Fibroblast of gingiva (primary cell): Measurements from ENCODE around the gene GRID1.
"Not testable (repeated sequence)": the region's sequence is repeated elsewhere in the genome, so short reads cannot be mapped to it uniquely, and the experiment has no call there.

Experiments used
- DNase-seq: peaks from one replicate; pipeline ENCODE4 v3.0.0-alpha.2; 2011; ENCODE audit warnings: low read depth

Gene GRID1

DNA sequence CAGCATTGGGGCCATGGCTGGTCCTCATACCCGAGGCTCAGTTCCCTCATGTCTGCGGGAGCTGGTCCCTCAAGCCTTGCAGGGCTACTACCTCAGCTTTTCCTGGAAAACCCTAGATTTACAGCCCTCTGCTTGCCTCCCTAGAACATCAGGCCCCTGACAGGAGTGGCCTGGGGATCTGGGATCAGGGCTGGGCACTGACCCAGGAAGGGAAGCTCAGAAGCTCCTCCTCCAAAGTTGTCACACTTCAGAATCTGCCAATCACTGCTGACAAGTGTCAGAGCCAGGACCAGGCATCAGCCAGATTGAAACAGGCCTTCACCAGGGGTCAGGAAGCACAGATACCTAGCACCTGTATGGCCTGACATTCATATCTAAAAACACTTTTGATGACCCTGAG, 115.2 kb downstream of the GRID1 start:
- no peak for DNase-seq

DNA sequence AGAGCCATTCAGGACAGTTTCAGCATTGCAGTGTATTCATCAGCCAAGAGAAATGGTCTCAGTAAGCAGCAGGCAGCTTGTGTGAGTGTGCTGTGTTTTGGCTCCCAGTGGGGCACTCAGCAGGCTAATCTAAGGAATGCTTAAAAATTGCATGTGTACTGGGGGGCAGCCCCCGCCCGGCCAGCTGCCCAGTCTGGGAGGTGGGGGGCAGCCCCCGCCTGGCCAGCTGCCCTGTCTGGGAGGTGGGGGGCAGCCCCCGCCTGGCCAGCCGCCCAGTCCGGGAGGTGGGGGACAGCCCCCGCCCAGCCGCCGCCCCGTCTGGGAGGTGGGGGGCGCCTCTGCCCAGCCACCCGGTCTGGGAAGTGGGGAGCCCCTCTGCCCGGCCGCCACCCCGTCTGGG, 116.2 kb downstream of the GRID1 start:
- no peak for DNase-seq

DNA sequence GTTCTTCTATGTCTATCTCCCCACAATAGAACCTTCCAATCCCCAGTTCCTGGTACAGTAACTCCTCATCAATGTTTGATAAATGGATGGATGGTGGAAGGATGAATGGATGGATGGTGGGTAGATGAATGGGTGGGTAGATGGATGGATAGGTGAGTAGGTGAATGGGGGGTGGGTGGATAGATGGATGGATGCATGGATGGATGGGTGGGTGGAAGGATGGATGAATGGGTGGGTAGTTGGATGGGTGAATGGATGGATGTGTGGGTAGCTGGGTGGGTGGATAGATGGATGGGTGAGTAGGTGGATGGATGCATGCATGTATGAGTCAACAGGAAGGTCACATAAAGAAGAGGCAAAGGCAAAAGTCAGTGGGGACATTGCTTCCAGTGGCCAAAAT, 116.8 kb downstream of the GRID1 start:
- no peak for DNase-seq

DNA sequence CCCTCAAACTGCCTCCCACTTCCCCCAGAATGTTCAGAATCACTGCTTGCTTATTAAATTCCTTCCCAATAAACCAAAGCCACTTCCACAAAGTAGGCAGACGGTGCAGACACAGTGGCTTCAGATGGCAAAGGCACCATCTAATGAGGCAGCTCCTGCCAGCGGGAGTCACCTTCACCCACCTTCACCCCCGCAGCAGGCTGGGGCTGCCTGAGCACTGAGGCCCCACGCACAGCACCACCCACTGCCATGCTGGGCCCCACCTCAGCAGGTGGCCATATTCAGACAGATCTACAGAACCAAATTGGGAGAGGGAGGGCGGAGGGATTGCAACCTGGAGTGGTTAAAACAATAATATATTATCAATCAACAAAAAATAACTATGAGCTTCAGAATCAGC, 118.5 kb downstream of the GRID1 start:
- DNase-seq: no peak

DNA sequence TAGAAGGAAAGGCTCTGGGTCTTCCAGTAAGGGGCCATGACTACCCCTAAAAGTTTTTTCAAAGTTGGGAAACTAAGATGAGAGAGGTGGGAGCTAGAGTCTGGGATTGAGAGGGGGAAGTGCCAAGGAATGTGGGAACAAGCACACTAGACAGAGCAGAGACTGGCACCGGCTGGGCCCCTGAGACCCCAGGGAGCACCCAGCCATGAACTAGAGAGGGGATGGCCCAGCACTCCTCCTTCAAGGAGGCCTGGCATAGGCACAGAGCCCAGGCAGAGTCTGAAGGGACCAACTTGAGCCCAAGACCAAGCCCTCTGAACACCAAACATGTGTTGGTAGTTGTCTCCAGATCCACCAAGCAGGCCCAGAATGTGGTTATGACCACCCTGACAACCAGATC, 119.0 kb downstream of the GRID1 start:
- DNase-seq: no peak

DNA sequence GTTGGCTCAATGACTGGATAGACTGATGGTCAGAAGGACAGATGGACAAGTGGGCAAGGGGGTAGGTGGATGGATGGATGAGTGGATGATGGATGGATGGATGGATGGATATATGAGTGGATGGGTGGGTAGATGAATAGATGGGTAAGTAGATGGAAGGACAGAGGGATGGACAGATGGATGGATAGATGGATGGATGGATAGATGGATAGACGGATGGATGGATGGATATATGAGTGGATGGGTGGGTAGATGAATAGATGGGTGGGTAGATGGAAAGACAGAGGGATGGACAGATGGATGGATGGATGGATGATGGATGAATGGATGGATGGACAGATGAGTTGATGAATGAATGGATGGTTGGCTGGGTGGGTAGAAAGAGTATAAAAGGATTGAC, 119.5 kb downstream of the GRID1 start:
- no peak for DNase-seq

DNA sequence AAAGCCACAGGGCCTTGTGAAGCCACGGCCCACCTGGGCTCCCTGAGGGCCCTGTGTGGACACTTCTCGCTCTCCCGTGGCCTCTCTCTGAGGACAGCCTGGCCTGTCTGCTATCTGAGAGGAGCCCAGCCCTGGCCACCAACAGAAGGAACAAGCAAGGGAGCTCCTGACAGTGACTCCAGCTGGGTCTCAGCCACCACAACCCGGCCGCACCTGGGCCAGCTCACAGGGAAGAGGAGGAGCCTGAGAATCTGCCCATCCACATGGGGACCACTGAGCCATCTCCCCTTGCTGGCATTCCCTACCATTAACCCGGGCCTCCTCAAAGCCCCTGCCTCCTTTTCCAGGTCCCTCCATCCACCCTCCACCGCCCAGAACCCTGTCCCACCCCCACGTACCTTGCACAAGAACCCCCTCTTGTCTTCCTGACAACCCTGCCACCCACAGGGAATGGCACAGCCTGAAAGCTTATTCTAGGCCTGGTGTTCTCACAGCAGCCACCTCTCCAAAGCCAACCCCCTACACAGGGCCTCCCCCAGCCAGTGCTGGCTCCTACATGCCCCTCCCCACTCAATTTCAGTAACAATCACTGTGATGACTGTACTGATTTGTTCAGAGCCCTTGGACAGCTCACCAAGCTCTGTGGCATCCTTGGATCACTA, 120.2 kb downstream of the GRID1 start:
- DNase-seq: no peak

DNA sequence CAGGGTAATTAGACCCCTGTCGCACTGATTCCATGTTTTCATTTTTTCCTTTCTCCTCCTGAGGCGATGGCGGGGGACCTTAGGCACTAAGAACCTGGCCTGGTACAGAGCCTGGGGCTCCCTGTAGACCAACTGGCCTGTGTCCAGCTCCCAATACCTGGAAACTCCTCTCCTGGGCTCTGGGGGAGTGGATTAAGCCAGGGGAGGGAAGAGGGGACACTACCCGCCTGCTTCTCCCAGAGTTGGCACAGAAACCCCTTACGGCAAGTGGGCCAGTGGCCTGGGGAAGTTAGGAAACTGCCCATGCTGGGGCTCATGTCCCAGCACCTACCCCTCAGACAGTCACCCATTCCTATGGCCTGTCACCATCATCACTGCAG, 121.6 kb downstream of the GRID1 start:
- no peak for DNase-seq

DNA sequence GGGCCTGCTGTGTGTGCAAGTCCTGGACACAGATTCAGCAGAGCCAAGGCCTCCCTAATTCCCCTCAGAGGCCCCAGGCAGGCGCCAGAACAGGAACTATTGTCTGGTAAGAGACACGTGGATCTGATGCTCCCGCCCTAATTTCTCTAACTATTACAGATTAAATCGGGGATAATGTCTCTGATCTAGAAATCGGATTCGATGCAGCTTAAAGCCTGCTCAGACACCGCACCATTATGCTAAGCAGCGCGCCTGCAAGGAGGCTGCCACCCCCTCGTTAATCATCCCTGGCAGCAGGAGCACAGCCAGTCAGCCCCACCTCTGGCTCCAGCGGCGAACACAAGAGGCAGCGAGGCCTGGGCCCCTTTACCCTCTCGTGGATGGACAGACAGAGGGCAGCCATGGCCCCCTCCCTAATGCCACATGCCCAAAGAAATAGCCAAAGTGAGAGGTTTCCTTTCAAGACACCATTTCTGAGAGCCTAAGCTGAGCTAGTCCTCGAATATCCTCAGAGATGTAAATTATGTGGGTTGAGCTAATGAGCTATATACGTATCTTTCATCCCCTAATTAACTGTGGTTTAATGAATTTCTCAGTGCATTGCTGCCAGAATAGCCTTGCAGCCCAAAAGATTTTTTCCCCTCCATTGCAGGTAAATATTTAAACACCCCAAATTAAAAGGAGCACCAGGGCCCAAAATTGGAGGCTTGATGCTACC, 122.1 kb downstream of the GRID1 start:
- DNase-seq: no peak

DNA sequence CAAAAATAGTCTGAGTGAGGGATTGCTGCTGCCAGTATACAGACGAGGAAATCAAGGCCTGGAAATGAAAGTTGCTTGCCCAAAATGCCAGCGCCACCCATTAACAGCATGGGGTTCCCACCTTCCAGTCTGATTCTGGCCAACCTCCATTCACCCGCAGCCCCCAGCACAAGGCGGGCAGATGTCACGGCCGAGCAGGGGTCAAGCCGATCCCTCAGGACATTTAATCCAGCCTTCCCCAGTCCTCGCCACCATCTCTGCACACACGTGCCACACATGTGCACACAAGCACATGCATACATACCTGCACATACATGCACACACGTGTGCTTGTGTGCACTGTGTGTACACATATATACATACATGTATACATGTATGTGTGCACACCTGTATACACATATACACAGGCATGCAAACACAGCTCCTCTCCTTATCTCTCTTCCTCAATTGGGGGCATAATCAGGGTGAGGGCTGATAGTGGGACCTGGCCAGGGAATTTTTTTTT, 122.9 kb downstream of the GRID1 start:
- no peak for DNase-seq

DNA sequence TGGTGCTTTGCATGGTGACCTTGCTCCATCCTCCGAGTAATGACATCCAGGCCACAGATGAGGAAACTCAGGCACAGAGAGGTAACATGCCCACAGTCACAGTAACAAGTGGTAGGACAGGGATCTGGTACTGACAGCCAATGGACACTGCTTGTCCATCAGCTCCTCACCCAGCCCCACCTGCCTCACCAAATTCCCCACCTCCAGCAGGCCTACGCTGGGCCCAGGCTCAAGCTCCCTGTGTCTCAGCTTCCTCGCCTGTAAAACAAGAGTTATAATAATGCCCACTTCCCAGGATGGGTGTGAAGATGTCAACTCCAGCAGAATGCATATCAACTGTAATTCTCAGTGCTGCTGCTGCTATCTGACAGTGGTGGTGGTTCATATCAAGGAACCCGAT, 123.8 kb downstream of the GRID1 start:
- DNase-seq: no peak

DNA sequence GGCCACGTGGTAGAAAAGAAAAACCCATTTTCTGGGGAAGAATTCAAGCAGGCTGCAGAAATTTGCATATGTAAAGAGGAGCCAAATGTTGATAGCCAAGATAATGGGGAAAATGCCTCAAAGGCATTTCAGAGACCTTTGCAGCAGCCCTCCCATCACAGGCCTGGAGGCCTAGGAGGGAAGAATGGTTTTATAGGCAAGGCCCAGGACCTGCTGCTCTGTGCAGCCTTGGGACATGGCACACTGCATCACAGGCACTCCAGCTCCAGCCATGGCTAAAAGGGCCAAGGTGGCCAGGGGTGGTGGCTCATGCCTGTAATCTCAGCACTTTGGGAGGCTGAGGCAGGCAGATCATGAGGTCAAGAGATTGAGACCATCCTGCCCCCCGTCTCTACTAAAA, 128.5 kb downstream of the GRID1 start:
- not testable (repeated sequence) for DNase-seq

DNA sequence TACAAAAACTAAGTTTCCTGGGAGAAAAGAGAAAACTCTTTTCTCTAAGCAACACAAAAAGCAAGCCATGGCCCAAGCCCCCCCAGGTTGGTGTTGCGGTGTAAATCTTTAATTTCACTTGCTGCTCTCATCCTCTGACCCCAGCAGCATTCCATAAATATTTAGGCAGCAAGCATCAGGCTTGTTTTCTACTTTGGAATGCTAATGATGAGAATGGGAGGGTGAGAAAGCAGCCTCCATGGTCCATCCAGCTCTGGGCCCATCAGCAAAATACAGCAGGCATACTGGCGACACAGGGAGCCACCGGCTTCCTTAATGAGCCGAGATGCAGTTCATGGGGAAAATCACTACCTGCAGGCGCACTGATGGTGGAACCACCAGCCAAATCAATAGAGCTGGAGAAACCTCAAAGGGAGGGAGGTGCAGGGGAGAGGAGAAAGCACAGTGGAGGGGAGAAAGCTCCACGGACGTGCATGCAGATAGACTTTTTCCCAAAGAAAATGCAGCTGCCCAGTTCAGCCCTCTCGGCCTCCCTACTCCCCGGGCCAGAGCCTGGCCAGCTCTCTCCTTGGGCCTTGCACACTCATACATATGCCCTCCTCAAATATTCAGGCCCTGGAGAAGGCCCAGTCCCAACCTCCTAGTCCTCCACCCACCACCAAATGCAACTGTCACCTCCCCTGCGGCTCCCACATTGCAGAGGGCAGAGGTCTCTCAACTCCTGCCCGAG, 131.9 kb downstream of the GRID1 start:
- no peak for DNase-seq

DNA sequence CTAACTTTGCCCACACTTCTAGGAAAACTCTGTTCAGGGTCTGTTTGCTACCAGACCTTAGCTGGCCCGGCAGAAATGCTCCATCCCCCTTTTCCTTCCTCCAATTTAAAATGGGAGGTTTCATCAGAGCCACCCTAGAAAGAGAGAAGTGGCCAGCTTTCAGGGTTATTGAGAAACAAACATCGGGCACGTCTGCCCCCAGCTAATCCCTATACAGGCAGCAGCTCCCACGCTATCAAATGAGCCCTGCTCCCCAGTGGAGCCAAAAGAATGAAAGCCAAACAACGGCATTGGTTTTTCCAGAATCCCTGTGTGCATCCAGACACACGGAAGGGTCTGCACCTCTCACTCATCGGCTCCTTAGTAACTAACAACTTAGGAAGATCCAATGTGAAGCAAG, 132.5 kb downstream of the GRID1 start:
- DNase-seq: no peak

DNA sequence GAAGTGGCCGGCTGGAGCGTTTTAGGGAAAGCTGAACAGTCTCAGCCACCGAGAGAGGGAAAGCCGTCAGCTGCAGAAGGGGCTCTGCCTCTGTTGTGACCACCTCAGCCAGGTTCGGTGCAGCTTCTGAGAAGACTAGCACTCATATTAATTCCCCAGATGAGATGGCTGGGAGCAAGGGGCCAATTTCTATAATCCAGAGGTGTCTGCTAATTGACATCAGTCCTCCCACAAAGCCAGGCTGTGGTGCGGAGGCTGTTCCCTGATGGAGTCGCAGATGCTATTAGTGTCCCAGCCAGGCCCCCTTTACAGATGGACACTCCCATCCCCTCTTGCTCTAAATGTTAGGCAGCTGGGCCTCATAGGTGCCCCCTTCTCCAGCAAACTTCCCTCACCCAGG, 133.5 kb downstream of the GRID1 start:
- DNase-seq: no peak

DNA sequence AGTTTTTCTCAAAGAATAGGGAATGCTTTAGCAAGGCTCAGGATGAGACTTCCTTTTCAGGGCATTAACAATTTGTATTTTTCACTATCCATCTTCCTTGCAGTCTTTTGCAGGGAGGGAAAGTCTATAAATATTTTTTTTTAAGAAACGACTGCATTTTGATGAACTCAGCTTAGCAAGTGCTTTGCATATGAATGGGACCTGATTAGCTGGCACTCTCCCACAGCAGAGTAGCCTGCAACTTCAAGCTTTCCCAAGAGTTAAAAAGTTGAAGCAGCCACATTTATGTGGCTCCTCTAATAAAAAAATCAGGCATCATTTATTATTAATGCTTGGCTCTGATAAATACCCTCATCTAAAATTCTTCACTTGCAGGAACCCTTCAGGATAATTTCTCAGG, 134.0 kb downstream of the GRID1 start:
- DNase-seq: no peak

DNA sequence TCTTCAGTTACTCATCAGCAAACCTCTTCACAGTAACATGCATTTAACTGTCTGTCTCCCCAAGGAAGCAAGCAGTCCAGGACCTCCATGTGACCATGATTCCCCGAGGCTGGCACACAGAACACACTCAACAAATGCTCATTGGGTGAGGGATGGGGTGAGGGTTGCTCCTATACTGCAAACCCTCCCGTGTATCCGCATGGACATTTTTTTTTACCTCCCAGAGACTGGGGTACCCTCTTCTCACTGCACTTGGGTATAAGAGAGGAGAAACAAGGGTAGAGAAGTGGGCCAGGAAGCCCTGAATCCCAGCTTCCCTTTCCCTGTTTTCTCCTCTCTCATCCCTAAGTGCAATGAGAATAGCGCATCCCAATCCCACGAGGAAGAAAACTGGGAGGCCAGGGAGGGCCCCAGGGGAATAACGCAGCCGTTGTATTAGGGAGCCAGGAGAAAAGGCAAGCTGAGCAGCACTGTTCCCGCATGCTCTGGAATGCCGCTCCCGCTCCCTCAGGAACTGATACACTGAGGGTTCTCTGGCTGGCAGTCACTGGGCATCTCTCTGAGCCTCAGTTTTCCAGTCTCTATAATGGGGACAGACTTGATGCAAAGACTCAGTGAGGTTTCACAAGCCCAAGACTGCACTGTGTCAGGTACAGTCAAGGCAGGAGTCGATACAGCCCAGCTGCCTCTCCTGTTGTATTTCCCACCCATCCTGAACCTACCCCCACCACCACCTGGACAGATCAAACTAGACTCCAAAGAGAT, 134.6 kb downstream of the GRID1 start:
- no peak for DNase-seq

DNA sequence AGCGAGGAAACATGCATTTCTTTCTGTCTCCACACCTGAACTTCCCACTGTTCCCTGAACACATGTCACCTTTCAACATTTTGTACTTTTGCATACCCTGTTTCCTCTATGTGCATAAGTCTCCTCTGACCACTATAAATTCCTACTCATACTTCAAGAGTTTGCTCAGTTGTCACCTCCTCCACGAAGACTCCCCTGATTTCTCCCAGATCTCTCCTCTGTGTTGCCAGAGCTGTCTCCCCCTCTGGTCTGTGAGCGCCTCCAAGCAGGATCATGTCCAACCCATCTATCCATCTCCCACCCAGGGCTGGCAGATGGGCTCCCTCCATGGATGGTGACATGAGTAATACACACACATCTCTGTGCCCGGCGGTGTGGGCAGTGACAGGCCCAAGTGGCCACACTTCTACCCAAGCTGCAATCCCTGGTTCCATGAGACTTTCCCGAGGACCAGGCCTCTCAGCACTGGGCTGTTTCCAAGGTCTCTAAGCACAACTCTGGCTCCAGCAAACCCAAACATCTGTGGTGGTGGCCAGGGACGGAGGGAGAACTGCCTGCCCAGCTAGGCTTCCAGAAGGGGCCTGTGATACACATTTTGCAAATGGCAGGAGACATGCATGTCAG, 135.9 kb downstream of the GRID1 start:
- DNase-seq: no peak

DNA sequence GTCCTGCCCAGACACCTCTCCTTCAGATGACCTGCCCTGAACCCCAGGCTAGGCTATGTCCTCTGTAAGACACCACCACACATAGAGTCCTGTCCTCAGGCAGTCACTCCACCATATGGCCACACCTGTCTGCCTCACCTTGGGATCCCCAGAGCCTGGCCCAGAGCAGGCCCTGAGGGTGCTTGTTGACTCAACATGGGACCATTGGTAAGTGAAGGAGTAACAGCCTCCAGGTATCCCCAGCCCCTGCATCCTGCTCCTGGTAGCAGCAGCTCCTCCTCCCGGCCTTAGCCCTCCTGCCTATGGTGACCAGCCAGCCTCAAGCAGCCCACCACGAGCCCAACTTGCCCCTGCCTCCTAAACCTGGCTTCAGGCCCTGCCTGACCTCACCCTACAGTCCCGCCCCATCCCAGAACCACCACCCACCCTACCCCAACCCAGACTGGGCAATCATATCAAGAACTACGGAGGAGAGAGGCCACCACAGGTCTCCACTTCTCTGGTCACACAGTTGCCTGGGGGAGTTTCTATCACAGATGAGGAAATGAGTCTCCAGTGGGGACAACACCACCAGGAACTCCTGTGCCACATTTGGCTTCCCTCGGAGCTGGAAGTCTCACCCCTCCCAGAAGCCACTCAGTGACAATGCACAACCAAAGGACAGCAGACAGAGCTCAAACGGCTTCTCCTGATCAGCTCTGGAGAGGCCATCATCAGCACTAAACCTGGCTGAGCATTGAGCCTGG, 136.6 kb downstream of the GRID1 start:
- no peak for DNase-seq

DNA sequence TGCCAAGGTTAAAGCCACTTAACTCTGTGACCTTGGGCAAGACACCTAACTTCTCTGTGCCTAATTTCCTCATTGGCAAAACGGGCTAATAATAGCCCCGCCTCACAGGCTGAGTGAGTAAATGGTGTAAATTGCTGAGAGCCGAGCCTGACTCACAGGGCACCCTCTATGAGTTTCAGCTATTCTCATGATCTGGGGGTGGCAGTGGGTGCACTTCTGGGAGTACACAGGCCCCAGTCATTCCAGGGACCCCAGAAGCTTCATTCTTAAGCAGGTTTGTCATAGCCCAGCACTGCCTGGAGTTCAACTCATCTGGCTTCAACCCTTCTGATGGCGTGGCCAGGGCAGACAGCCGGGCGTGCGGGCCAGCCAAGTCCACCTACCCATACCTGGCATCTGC, 137.2 kb downstream of the GRID1 start:
- no peak for DNase-seq
